ENCODE data around the gene RPH3AL. TPM values are rescaled to one million over a fixed set of nuclear protein-coding genes. Genes with fewer than 3 reads are reported as not detected.

Gene RPH3AL
- total and polyA plus RNA-seq, 10 donors: 4.8 to 182 (median 49.1) TPM

DNA sequence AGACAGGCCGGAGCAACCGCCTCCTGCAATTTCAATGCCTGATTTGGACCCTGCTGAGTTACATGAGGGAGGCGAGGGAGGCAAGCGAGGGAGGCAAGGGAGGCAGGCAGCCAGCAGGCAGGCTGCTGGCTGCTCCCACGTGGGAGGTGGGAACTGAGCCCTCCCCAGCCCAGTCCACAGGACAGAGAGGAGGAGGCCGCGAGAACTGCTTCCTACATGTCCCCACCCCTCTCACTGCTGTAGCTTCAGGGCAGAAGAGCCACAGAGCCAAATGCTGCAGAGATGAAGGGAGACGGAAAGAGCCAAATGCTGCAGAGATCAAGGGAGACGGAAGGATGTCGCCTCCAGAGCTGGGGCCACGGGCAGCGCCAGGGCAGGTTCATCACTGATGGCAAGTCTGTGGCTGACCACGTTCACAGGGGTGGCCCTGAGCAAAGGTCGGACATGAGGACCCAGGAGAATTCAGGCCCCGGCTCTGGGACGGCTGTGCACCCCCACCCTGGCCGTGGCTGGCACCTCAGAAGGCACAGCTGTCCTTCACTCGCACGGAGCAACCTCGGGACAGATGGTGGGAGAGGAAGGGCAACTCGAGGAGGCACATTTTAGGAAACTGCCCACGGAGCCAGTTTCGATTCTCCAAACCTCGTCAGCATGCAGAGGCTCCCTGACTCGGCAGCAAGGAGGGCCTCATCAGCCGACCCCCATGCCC is 21.5 kb downstream of the RPH3AL start:
- H3K27me3 ChIP-seq (replicated peaks in 1 of 7): peaks cover 0 to 23% (median 0%) of the 10 kb centered on the region in 7 donors
- H3K9me3 ChIP-seq: no peaks in the 10 kb centered on the region
- H3K27ac ChIP-seq: peak overlapping the region; percentile 53 to 90 (median 82)
- DNase-seq: peak; percentile 82
- TF ChIP-seq POLR2AphosphoS5 (IDR thresholded peaks at IDR 0.05): peak; percentile 58 to 76 (median 71)
- TF ChIP-seq, protein P1, sequence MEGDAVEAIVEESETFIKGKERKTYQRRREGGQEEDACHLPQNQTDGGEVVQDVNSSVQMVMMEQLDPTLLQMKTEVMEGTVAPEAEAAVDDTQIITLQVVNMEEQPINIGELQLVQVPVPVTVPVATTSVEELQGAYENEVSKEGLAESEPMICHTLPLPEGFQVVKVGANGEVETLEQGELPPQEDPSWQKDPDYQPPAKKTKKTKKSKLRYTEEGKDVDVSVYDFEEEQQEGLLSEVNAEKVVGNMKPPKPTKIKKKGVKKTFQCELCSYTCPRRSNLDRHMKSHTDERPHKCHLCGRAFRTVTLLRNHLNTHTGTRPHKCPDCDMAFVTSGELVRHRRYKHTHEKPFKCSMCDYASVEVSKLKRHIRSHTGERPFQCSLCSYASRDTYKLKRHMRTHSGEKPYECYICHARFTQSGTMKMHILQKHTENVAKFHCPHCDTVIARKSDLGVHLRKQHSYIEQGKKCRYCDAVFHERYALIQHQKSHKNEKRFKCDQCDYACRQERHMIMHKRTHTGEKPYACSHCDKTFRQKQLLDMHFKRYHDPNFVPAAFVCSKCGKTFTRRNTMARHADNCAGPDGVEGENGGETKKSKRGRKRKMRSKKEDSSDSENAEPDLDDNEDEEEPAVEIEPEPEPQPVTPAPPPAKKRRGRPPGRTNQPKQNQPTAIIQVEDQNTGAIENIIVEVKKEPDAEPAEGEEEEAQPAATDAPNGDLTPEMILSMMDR (IDR thresholded peaks at IDR 0.05 in 8 of 11, conservative IDR thresholded peaks at IDR 0.05 in 3 of 11): no peak
- H3K36me3 ChIP-seq: peaks cover 0 to 20% (median under 1%) of the 10 kb centered on the region in 6 donors
- peak overlapping the region; percentile 19 to 64 (median 36) for H3K4me3 ChIP-seq
- H3K4me1 ChIP-seq: peaks cover 10 to 72% (median 43%) of the 10 kb centered on the region in 6 donors
- intact Hi-C loops (cut with DNase I; ENCODE audit: low total_unique reads): no loop called here
- 37 to 51% (median 40%) methylated on average over 24 to 26 of the region's 26 CpGs for WGBS, 5 donors

DNA sequence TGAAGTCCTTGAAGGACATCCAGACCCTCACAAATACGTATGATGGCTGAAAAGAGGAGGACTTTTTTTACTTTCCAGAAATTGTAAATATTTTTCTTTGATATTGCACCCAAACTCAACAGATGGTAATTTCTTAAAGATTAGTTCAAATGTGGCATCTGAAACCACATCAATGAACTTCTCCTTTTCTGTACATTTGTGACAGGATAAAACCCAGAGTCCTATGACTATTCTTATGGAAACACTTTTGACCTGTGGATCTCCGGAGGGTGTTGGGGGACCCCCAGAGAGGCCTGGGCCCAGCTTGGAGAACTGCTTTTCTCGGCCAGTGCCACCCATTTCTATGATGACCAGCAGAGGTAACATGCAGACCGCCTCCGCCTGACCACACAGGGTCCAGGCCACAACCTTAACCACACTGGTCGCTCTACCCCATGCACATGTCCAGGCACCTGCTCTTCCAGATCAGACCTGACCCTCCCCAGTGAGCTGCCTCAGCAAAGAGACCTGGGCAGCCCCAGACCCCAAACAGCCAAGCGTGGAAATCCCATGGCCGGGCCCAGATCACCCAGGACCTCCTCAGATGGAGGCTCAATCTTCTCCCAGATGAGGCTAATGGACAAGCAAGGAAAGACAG is 22.7 kb downstream of the RPH3AL start:
- intact Hi-C loops (cut with DNase I; ENCODE audit: low total_unique reads): no loop called here
- peaks cover 0 to 32% (median 6%) of the 10 kb centered on the region in 6 donors for H3K36me3 ChIP-seq
- H3K4me1 ChIP-seq: peaks cover 10 to 59% (median 35%) of the 10 kb centered on the region in 6 donors
- H3K27me3 ChIP-seq (replicated peaks in 1 of 7): peaks cover 0 to 12% (median 0%) of the 10 kb centered on the region in 7 donors
- no peak overlapping the region for H3K4me3 ChIP-seq
- peak overlapping the region in 3 of 8 donors; percentile 81 to 87 (median 84) for H3K27ac ChIP-seq
- TF ChIP-seq POLR2A (IDR thresholded peaks at IDR 0.05) (no peak), POLR2AphosphoS5 (IDR thresholded peaks at IDR 0.05) (no peak)
- TF ChIP-seq, protein P1 (IDR thresholded peaks at IDR 0.05 in 8 of 11, conservative IDR thresholded peaks at IDR 0.05 in 3 of 11): no peak
- WGBS, 5 donors: 60 to 79% (median 76%) methylated on average over 5 to 8 of the region's 8 CpGs
- DNase-seq: peak; percentile 67
- H3K9me3 ChIP-seq: no peaks in the 10 kb centered on the region

DNA sequence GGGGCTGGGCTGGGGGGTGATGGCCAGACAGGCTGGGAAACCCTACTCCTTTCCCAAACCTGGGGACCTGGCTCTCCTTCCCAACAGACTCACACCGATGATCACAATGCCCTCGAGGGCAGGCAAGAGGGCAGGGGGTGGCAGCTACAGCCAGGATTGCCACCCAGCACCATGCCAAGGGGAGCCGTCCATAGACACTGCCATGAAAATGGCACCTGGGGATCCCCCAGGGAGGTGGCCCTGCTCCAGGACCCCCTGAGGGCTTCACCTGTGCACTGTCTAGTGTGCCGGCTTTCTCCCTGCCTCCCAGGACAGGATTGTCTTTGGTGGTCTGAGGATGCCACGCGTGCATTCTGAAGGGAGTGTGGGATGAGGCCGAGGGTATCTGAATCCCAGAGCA is 24.6 kb downstream of the RPH3AL start:
- Histone ChIP-seq H3K27me3 (replicated peaks in 1 of 7) (no peaks in the 10 kb centered on the region), H3K27ac (no peak overlapping the region), H3K9me3 (no peaks in the 10 kb centered on the region), H3K4me1 (peaks cover 5 to 42% (median 26%) of the 10 kb centered on the region in 6 donors), H3K36me3 (peaks cover 0 to 38% (median 6%) of the 10 kb centered on the region in 6 donors), H3K4me3 (no peak overlapping the region)
- TF ChIP-seq POLR2A (IDR thresholded peaks at IDR 0.05) (no peak), POLR2AphosphoS5 (IDR thresholded peaks at IDR 0.05) (peak in 1 of 3 donors; percentile 8)
- WGBS, 5 donors: 91 to 99% (median 94%) methylated on average over 7 of the region's 7 CpGs
- no peak for DNase-seq
- intact Hi-C loops (cut with DNase I; ENCODE audit: low total_unique reads): no loop called here

DNA sequence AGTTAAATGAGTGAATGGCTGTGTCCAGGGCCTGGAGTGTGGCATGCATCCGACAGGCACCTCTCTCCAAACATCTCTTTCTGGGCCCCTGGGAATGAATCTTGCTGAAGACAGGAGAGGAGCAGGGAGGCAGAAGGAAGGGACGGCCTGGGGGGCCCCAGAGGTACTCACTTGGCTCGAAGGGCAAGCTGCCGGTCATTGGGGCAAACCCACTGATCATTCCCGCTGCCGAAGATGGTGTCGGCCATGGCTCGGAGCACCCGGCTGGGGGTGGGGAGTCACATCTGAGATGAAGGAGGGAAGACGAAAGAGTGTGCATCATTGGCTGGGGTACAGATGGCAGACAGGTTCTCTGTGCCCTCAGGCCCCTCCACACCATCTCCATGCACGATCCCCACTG is 25.3 kb downstream of the RPH3AL start:
- Histone ChIP-seq H3K4me1 (peaks cover 5 to 35% (median 22%) of the 10 kb centered on the region in 6 donors), H3K9me3 (no peaks in the 10 kb centered on the region), H3K27me3 (replicated peaks in 1 of 7) (no peaks in the 10 kb centered on the region), H3K4me3 (no peak overlapping the region), H3K27ac (no peak overlapping the region), H3K36me3 (peaks cover 0 to 38% (median 6%) of the 10 kb centered on the region in 6 donors)
- intact Hi-C loops (cut with DNase I; ENCODE audit: low total_unique reads): no loop called here
- peak; percentile 46 for DNase-seq
- 91 to 98% (median 95%) methylated on average over 11 of the region's 11 CpGs for WGBS, 5 donors
- TF ChIP-seq, protein P1 (IDR thresholded peaks at IDR 0.05 in 8 of 11, conservative IDR thresholded peaks at IDR 0.05 in 3 of 11): no peak
- no peak for TF ChIP-seq POLR2AphosphoS5 (IDR thresholded peaks at IDR 0.05)
- no peak for TF ChIP-seq POLR2A (IDR thresholded peaks at IDR 0.05)
